K562 (cell line): ENCODE measurements around the gene FGF1. TPM values are rescaled to one million over a fixed set of nuclear protein-coding genes. Genes with fewer than 3 reads are reported as not detected.
A peak's percentile ranks its signal among the peaks of the same experiment; 100 is the strongest.

Experiments
- ATAC-seq: fragments of 200-7000 bp; cut with Tn5 transposase; 3 replicates; pipeline ENCODE4 v1.9.1; 2020; ENCODE audit warnings: moderate library complexity
- BruUV-seq: library from RNA; stranded (reverse); fragments of 400-500 nt; replicated peaks from 2 replicates; lab custom pipeline; 2021; lab: Mats Ljungman, UMichigan
- CTCF ChIA-PET: fragments of 300-600 bp; formaldehyde crosslinking; extraction: SDS; loops from one replicate; lab custom pipeline; 2021; ENCODE audit warnings: low intra/inter-chr PET ratio; lab: Yijun Ruan, JAX
- POLR2A ChIA-PET: fragments of 300-600, 350-650 bp; sonication (Branson Sonifier 250); formaldehyde crosslinking; extraction: SDS; loops from one replicate; lab custom pipeline; 2021; ENCODE audit warnings: antibody characterized with exemption, inconsistent platforms; lab: Yijun Ruan, JAX
- DNase-seq, 4 experiments: peaks; one replicate each; pipeline versions ENCODE4 v3.0.0 to v3.0.0-alpha.2; 2011 to 2018; ENCODE audit warnings: low spot score in 3 of 4, mixed read lengths in 3 of 4; ENCODE audit errors: extremely low read depth in 1 of 4
- FAIRE-seq: peaks from 2 replicates; lab custom pipeline; 2011; peaks lifted over from hg19 to GRCh38; lab: Jason Lieb, UNC
- H2AFZ ChIP-seq: 2 replicates; pipeline ENCODE4 v1.6.0; 2011; ENCODE audit warnings: low read depth, low read length, control low read depth, inconsistent platforms
- H3K27ac ChIP-seq: fragments of 200-600 bp; 3 replicates; pipeline ENCODE4 v1.8.0; 2011; ENCODE audit warnings: low read depth, mild to moderate bottlenecking, control low read depth, inconsistent platforms, low read length, moderate library complexity, mixed read lengths; ENCODE audit errors: extremely low read depth
- H3K27me3 ChIP-seq, 2 experiments: fragments of 300-600 bp in 1 of 2; 2 replicates in 1 of 2; 3 replicates in 1 of 2; pipeline versions ENCODE4 v1.6.0 to v1.8.0; 2011; ENCODE audit warnings: inconsistent platforms in 2 of 2, low read length in 2 of 2, mild to moderate bottlenecking in 1 of 2, mixed read lengths in 1 of 2, moderate library complexity in 1 of 2; ENCODE audit not compliant: control insufficient read depth in 2 of 2, insufficient read depth in 2 of 2
- H3K36me3 ChIP-seq: fragments of 300-600 bp; 3 replicates; pipeline ENCODE4 v1.8.0; 2011; ENCODE audit warnings: mild to moderate bottlenecking, low read length, inconsistent platforms; ENCODE audit not compliant: control insufficient read depth, insufficient read depth
- H3K4me1 ChIP-seq, 2 experiments: fragments of 200-600 bp in 1 of 2; replicated peaks in 1 of 2; 2 replicates in 1 of 2; 3 replicates in 1 of 2; pipeline versions ENCODE4 v1.5.1 to v1.8.0; 2011; ENCODE audit warnings: inconsistent platforms in 2 of 2, low read length in 2 of 2, mild to moderate bottlenecking in 1 of 2, mixed read lengths in 1 of 2, moderate library complexity in 1 of 2; ENCODE audit not compliant: control insufficient read depth in 2 of 2, insufficient read depth in 2 of 2
- H3K4me2 ChIP-seq: 2 replicates; pipeline ENCODE4 v1.6.1; 2011; ENCODE audit warnings: low read length, control low read depth, inconsistent platforms, mixed read lengths; ENCODE audit not compliant: insufficient read depth
- H3K4me3 ChIP-seq: fragments of 200-600 bp; sonication (generic), shearing (Covaris generic); 2 replicates; pipeline ENCODE4 v1.5.1; 2016; ENCODE audit warnings: control low read depth, inconsistent platforms
- H3K79me2 ChIP-seq: fragments of 200-600 bp; 3 replicates; pipeline ENCODE4 v1.8.0; 2011; ENCODE audit warnings: low read length, inconsistent platforms; ENCODE audit not compliant: control insufficient read depth, insufficient read depth
- H3K9ac ChIP-seq, 2 experiments: 2 replicates each; pipeline versions ENCODE4 v1.6.0 to v1.6.1; 2011; ENCODE audit warnings: low read depth in 2 of 2, low read length in 2 of 2, control low read depth in 1 of 2, inconsistent platforms in 1 of 2, mild to moderate bottlenecking in 1 of 2, mixed read lengths in 1 of 2; ENCODE audit not compliant: insufficient read depth in 1 of 2
- H3K9me1 ChIP-seq: one replicate; pipeline ENCODE4 v1.6.0; 2011; ENCODE audit warnings: inconsistent platforms, mild to moderate bottlenecking, low read length, moderate library complexity; ENCODE audit not compliant: control insufficient read depth, insufficient read depth
- H3K9me3 ChIP-seq: replicated peaks from 2 replicates; pipeline ENCODE4 v1.5.1; 2011; ENCODE audit warnings: low read depth, low read length, inconsistent platforms; ENCODE audit not compliant: control insufficient read depth, insufficient read depth
- H4K20me1 ChIP-seq: replicated peaks from 2 replicates; pipeline ENCODE4 v1.6.1; 2011; ENCODE audit warnings: low read length, inconsistent platforms, mixed read lengths; ENCODE audit not compliant: control insufficient read depth, insufficient read depth
- CHD2 ChIP-seq: IDR thresholded peaks from 2 replicates; pipeline ENCODE4 v1.6.1; 2011; ENCODE audit warnings: low read depth, low read length
- ELK3 ChIP-seq: fragments of 450-650 bp; formaldehyde crosslinking; IDR thresholded peaks from 2 replicates; pipeline ENCODE4 v1.4.0; 2020; ENCODE audit warnings: mild to moderate bottlenecking
- HDAC8 ChIP-seq: fragments of 450-650 bp; IDR thresholded peaks from 2 replicates; pipeline ENCODE4 v1.6.1; 2016; ENCODE audit warnings: mild to moderate bottlenecking, missing genetic modification characterization, moderate library complexity, missing compliant biosample characterization
- KLF6 ChIP-seq: fragments of 250-450 bp; sonication (Bioruptor Pico); IDR thresholded peaks from 2 replicates; pipeline ENCODE4 v1.4.0; 2020; ENCODE audit warnings: mild to moderate bottlenecking, moderate library complexity, borderline replicate concordance
- NELFE ChIP-seq: IDR thresholded peaks from 2 replicates; pipeline ENCODE4 v1.6.1; 2011; ENCODE audit warnings: mild to moderate bottlenecking; ENCODE audit not compliant: insufficient read depth, insufficient read length
- SMAD3 ChIP-seq: fragments of 450-650 bp; formaldehyde crosslinking; conservative IDR thresholded peaks from 2 replicates; pipeline ENCODE4 v1.4.0; 2020; ENCODE audit warnings: mild to moderate bottlenecking
- STAT5B ChIP-seq: fragments of 250-450 bp; sonication (Bioruptor Pico); IDR thresholded peaks from 2 replicates; pipeline ENCODE4 v1.8.0; 2021; ENCODE audit warnings: mild to moderate bottlenecking, inconsistent platforms
- ZNF175 ChIP-seq: fragments of 200-800 bp; sonication (Bioruptor generic); IDR thresholded peaks from 2 replicates; pipeline ENCODE4 v1.6.1; 2016; ENCODE audit warnings: low read depth, mild to moderate bottlenecking, missing genetic modification characterization, missing compliant biosample characterization
- ZNF395 ChIP-seq: fragments of 200-800 bp; sonication (Bioruptor generic); IDR thresholded peaks from 2 replicates; pipeline ENCODE4 v1.6.1; 2017; ENCODE audit warnings: missing genetic modification characterization, missing compliant biosample characterization
- ZNF449 ChIP-seq: fragments of 250-450 bp; sonication (Bioruptor Pico); IDR thresholded peaks from 2 replicates; pipeline ENCODE4 v1.8.0; 2022; ENCODE audit warnings: moderate library complexity, mild to moderate bottlenecking, inconsistent platforms
- ZNF766 ChIP-seq: fragments of 200-800 bp; sonication (Bioruptor generic); conservative IDR thresholded peaks from 2 replicates; pipeline ENCODE4 v1.6.1; 2016; ENCODE audit warnings: missing genetic modification characterization, missing compliant biosample characterization
- WGBS: fragments of 100-300 bp; shearing (Covaris generic); methylation state at CpG from one replicate; pipeline ENCODE4 v1.1.6; 2016; ENCODE audit warnings: low coverage, mixed read lengths; ENCODE audit not compliant: insufficient coverage; ENCODE audit errors: missing lambda C conversion rate; 5-methylcytosine and 5-hydroxymethylcytosine counted together
- in situ Hi-C: fragments of 300-500 bp; cut with MboI; formaldehyde crosslinking; loops from 4 replicates; pipeline ENCODE4 v1.15.0; 2018; ENCODE audit warnings: inconsistent platforms, mixed read lengths
- intact Hi-C: fragments of 100-400 bp; cut with micrococcal nuclease; formaldehyde crosslinking; loops from 2 replicates; pipeline ENCODE4 v1.14.2; 2022
- polyA plus RNA-seq, 8 experiments: library from polyadenylated mRNA; depleted of rRNA in 4 of 8; stranded (reverse) in 5 of 8; unstranded in 3 of 8; fragments of >200 nt; fragmentation: Nextera tagmentation in 2 of 8; fragmentation: Illumina TruSeq in 1 of 8; extraction: Ambion mirVana in 2 of 8; extraction: Trizol in 1 of 8; gene quantifications; 2 replicates each; pipeline versions ENCODE4 v1.2.1 to v1.2.3, GENCODE V29; 2011 to 2014; ENCODE audit warnings: inconsistent platforms in 1 of 8, missing spikeins in 1 of 8
- total RNA-seq, 7 experiments: library from RNA; depleted of rRNA in 6 of 7; stranded (reverse); fragments of >200 nt in 6 of 7; fragmentation: Illumina TruSeq in 2 of 7; extraction: Trizol in 2 of 7; gene quantifications; 2 replicates each; pipeline versions ENCODE4 v1.2.1 to v1.2.3, GENCODE V29; 2011 to 2021; ENCODE audit warnings: low replicate concordance in 1 of 7

The FGF1 gene
- total and polyA plus RNA-seq, 9 of the 15 experiments (the other 6 are each of a cell fraction or from before 2014, with no cell fraction given) = not detected

GRCh38 chr5:142727735-142728047 is 41.8 kb upstream of the FGF1 start:
- H3K9ac ChIP-seq = no peak overlapping the region
- DNase-seq = no peak
- CTCF ChIA-PET = no interaction called here
- TF ChIP-seq KLF6 (CRISPR knock-in tag) (peak; percentile 56; the same call in 1 of the 2 replicates), ELK3 (no peak), SMAD3 (CRISPR knock-in tag) (peak; percentile 55; the same call in 1 of the 2 replicates), ZNF395 (peak; percentile 19; the same call in 1 of the 2 replicates), HDAC8 (tag) (no peak), NELFE (no peak), STAT5B (CRISPR knock-in tag) (no peak), ZNF449 (CRISPR knock-in tag) (0 out of 2 replicates have a peak, but pooled peaks have one; percentile 6), ZNF175 (peak; percentile 69), ZNF766 (CRISPR knock-in tag) (0 out of 2 replicates have a peak, but pooled peaks have one; percentile 22), CHD2 (no peak)

More at GRCh38 chr5:142727735-142728047, 41.8 kb upstream of the FGF1 start:
- H3K27me3 ChIP-seq = peaks cover 0 to 8% of the 10 kb centered on the region in 2 experiments; a peak in 2 of 5 replicates
- intact Hi-C loops (no loop called here), in situ Hi-C loops (no loop called here)
- ATAC-seq = no peak
- H3K79me2 ChIP-seq = no peaks in the 10 kb centered on the region
- BruUV-seq = no TSS peak
- POLR2A ChIA-PET = interaction anchor here (0.7 kb wide), 1 partner anchor 42 kb away, joined by 3 read pairs; the partner anchor contains the start of gene ARHGAP26
- no peak overlapping the region for H3K4me2 ChIP-seq
- H4K20me1 ChIP-seq = no peaks in the 10 kb centered on the region
- H3K4me1 ChIP-seq = no peaks in the 10 kb centered on the region; a peak in 1 of 5 replicates
- H3K36me3 ChIP-seq = no peaks in the 10 kb centered on the region
- no peak overlapping the region for H2AFZ ChIP-seq
- no peaks in the 10 kb centered on the region for H3K9me1 ChIP-seq
- no peak overlapping the region for H3K27ac ChIP-seq
- WGBS = 0% methylated on average over 2 of the region's 2 CpGs
- FAIRE-seq = no peak
- no peak overlapping the region for H3K4me3 ChIP-seq
- no peaks in the 10 kb centered on the region for H3K9me3 ChIP-seq
